ENCODE data around the gene SLFN11. TPM values are rescaled to one million over a fixed set of nuclear protein-coding genes. Genes with fewer than 3 reads are reported as not detected.
"Not testable (repeated sequence)": the region's sequence is repeated elsewhere in the genome, so short reads cannot be mapped to it uniquely, and the experiment has no call there.

SLFN11 gene
- total RNA-seq, 1 donor from 2014 or later = 75.7 TPM

- DNase-seq (no peak), ATAC-seq (no peak)
- Histone ChIP-seq H3K27me3 (no peaks in the 10 kb centered on the region), H3K27ac (no peak overlapping the region), H3K36me3 (no peaks in the 10 kb centered on the region), H3K9me3 (no peaks in the 10 kb centered on the region), H3K4me3 (no peak overlapping the region), H3K4me1 (peaks cover 16% of the 10 kb centered on the region)
- intact Hi-C loops (cut with DNase I) = no loop called here
- no peak for TF ChIP-seq CTCF (IDR thresholded peaks at IDR 0.05)
Measured at GRCh38 chr17:35342276-35342675, 31.1 kb downstream of the SLFN11 start.

- peak overlapping the region; percentile 28 for H3K27ac ChIP-seq
- H3K4me1 ChIP-seq = peaks cover 9% of the 10 kb centered on the region
- no peaks in the 10 kb centered on the region for H3K27me3 ChIP-seq
- no peaks in the 10 kb centered on the region for H3K9me3 ChIP-seq
- no peak for TF ChIP-seq CTCF (IDR thresholded peaks at IDR 0.05)
- intact Hi-C loops (cut with DNase I) = no loop called here
- ATAC-seq (no peak), DNase-seq (no peak)
- no peak overlapping the region for H3K4me3 ChIP-seq
- H3K36me3 ChIP-seq = no peaks in the 10 kb centered on the region
Measured at GRCh38 chr17:35341411-35341992, 31.9 kb downstream of the SLFN11 start.

DNA sequence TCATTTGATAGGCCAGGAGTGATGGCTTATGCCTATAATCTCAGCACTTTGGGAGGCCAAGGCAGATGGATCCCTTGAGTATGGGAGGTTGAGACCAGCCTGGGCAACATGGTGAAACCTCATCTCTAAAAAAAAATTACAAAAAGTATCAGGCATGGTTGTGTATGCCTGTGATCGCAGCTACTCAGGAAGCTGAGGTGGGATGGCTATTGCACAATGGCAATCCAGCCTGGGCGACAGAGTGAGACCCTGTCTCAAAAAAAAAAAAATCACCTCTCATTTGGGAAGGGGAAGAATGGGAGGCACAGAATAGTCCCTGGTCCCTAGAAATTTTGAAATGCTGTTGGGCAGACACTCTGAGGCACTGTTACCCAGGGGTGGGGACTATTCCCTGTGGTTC lies 35.2 kb downstream of the SLFN11 start:
- intact Hi-C loops (cut with DNase I) = no loop called here
- H3K9me3 ChIP-seq = no peaks in the 10 kb centered on the region
- no peak overlapping the region for H3K4me3 ChIP-seq
- TF ChIP-seq CTCF (IDR thresholded peaks at IDR 0.05) = no peak
- H3K27ac ChIP-seq = no peak overlapping the region
- ATAC-seq (no peak), DNase-seq (no peak)
- no peaks in the 10 kb centered on the region for H3K36me3 ChIP-seq
- H3K27me3 ChIP-seq = no peaks in the 10 kb centered on the region
- no peaks in the 10 kb centered on the region for H3K4me1 ChIP-seq

DNA sequence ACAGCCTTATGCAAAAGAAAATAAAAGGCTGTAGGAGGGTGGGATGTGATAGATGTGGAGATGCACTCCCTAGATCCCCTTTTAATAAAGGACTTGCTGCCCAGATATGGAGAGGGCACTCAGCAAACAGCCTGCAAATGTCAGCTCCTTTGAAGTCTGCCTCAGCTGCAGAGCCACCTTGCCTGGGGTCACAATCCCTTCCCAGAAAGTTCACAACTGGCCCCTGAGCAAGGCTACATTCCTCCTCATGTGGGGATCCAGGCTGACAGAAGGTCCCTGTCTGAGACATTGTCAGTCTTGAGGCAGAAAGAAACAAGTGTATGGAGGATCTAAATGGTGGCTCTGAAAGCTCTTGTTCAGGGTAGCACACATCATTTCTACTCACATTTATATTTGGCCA lies 36.1 kb downstream of the SLFN11 start:
- Histone ChIP-seq H3K27ac (no peak overlapping the region), H3K9me3 (no peaks in the 10 kb centered on the region), H3K27me3 (no peaks in the 10 kb centered on the region), H3K4me1 (no peaks in the 10 kb centered on the region), H3K4me3 (no peak overlapping the region), H3K36me3 (no peaks in the 10 kb centered on the region)
- no peak for TF ChIP-seq CTCF (IDR thresholded peaks at IDR 0.05)
- DNase-seq (no peak), ATAC-seq (no peak)
- intact Hi-C loops (cut with DNase I) = no loop called here

DNA sequence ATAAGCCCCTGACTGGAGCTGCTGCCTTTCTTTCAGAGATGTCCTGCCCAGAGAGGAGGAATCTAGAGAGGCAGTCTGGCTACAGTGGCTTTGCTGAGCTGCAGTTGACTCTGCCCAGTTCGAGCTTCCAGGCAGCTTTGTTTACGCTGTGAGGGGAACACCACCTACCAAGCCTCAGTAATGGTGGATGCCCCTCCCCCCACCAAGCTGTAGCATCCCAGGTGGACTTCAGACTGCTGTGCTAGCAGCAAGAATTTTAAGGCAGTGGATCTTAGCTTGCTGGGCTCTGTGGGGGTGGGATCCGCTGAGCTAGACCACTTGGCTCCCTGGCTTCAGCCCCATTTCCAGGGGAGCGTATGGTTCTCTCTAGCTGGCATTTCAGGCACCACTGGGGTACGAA lies 39.8 kb downstream of the SLFN11 start:
- H3K27me3 ChIP-seq; H3K27ac ChIP-seq; H3K4me1 ChIP-seq; H3K4me3 ChIP-seq; DNase-seq; ATAC-seq; H3K9me3 ChIP-seq; intact Hi-C loops (cut with DNase I); H3K36me3 ChIP-seq: not testable (repeated sequence)

DNA sequence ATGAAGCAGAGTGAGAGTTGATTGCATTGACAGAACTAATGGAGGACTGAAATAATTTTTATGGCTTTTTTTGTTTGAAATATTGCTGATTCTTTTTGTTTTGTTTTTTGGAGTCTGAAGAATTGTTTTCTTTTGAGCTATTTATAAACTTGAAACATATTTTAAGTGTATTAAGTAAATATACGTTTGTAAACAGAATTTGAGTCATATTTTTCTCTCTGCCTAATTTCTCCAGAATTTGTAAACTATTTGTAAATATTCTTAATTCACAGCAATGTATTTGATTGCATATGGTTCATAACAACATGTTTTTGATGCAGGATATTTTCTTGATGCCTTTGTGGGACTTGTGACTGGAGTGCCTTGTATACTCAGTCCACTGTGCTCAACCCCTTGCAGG lies 50.7 kb downstream of the SLFN11 start:
- no peak for TF ChIP-seq CTCF (IDR thresholded peaks at IDR 0.05)
- no peak for ATAC-seq
- intact Hi-C loops (cut with DNase I) = no loop called here

More for the DNA sequence above, 50.7 kb downstream of the SLFN11 start:
- no peak overlapping the region for H3K4me3 ChIP-seq
- no peaks in the 10 kb centered on the region for H3K27me3 ChIP-seq
- H3K36me3 ChIP-seq = no peaks in the 10 kb centered on the region
- H3K9me3 ChIP-seq = no peaks in the 10 kb centered on the region
- no peaks in the 10 kb centered on the region for H3K4me1 ChIP-seq
- no peak for DNase-seq
- H3K27ac ChIP-seq = no peak overlapping the region
